CD14-positive monocyte (primary cell): ENCODE results near the gene RPUSD3. TPM values are rescaled to one million over a fixed set of nuclear protein-coding genes. Genes with fewer than 3 reads are reported as not detected.
"Not testable (repeated sequence)": the region's sequence is repeated elsewhere in the genome, so short reads cannot be mapped to it uniquely, and the experiment has no call there.

ENCODE experiments used
- DNase-seq, 3 donors: peaks; one replicate each; pipeline ENCODE4 v3.0.0-alpha.2; 2011 to 2022
- H2AFZ ChIP-seq: 2 replicates; pipeline ENCODE4 v1.6.0; 2012; ENCODE audit warnings: mild to moderate bottlenecking, low read depth, low read length, inconsistent platforms; ENCODE audit not compliant: insufficient read depth, poor library complexity, severe bottlenecking
- H3K27ac ChIP-seq, 2 donors: 1 replicate in 1 of 2; 2 replicates in 1 of 2; pipeline ENCODE4 v1.5.1; 2012 to 2013; ENCODE audit warnings: low read length in 2 of 2, control low read depth in 1 of 2, inconsistent platforms in 1 of 2, low read depth in 1 of 2, mild to moderate bottlenecking in 1 of 2
- H3K27me3 ChIP-seq, 2 donors: one replicate each; pipeline versions ENCODE4 v1.6.0 to v1.6.1; 2011 to 2013; ENCODE audit warnings: low read length in 2 of 2; ENCODE audit not compliant: control insufficient read depth in 2 of 2, insufficient read depth in 2 of 2
- H3K36me3 ChIP-seq, 2 donors: replicated peaks in 1 of 2; 1 replicate in 1 of 2; 2 replicates in 1 of 2; pipeline versions ENCODE4 v1.5.1 to v1.6.1; 2012 to 2013; ENCODE audit warnings: low read length in 2 of 2, control low read depth in 1 of 2, inconsistent platforms in 1 of 2, mild to moderate bottlenecking in 1 of 2; ENCODE audit not compliant: insufficient read depth in 2 of 2, control insufficient read depth in 1 of 2
- H3K4me1 ChIP-seq, 2 donors: 1 replicate in 1 of 2; 2 replicates in 1 of 2; pipeline versions ENCODE4 v1.5.1 to v1.6.1; 2012 to 2013; ENCODE audit warnings: low read length in 2 of 2, control low read depth in 1 of 2, inconsistent platforms in 1 of 2, mild to moderate bottlenecking in 1 of 2, moderate library complexity in 1 of 2; ENCODE audit not compliant: insufficient read depth in 2 of 2, control insufficient read depth in 1 of 2
- H3K4me2 ChIP-seq: replicated peaks from 2 replicates; pipeline ENCODE3; 2012; ENCODE audit warnings: low read length, moderate library complexity, mild to moderate bottlenecking; ENCODE audit not compliant: poor library complexity, severe bottlenecking; ENCODE audit errors: extremely low read depth
- H3K4me3 ChIP-seq, 3 experiments: fragments of 200-600 bp in 1 of 3; sonication (generic) in 1 of 3; replicated peaks in 1 of 3; 1 replicate in 2 of 3; 2 replicates in 1 of 3; pipeline ENCODE4 v1.5.1; 2011 to 2013; ENCODE audit warnings: low read length in 3 of 3, mild to moderate bottlenecking in 3 of 3, control low read depth in 2 of 3, low read depth in 2 of 3, inconsistent platforms in 1 of 3, moderate library complexity in 1 of 3
- H3K79me2 ChIP-seq: 2 replicates; pipeline ENCODE4 v1.6.0; 2012; ENCODE audit warnings: mild to moderate bottlenecking, control low read depth, inconsistent platforms, low read length, moderate library complexity; ENCODE audit not compliant: insufficient read depth
- H3K9ac ChIP-seq: 2 replicates; pipeline ENCODE4 v1.6.0; 2017; ENCODE audit warnings: low read length, mild to moderate bottlenecking; ENCODE audit not compliant: insufficient read depth, poor library complexity, severe bottlenecking
- H3K9me3 ChIP-seq, 2 donors: replicated peaks in 1 of 2; 1 replicate in 1 of 2; 2 replicates in 1 of 2; pipeline versions ENCODE4 v1.5.1 to v1.6.1; 2012 to 2013; ENCODE audit warnings: low read length in 2 of 2, control low read depth in 1 of 2; ENCODE audit not compliant: control insufficient read depth in 1 of 2, insufficient read depth in 1 of 2
- H4K20me1 ChIP-seq: 2 replicates; pipeline ENCODE4 v1.6.0; 2012; ENCODE audit warnings: mild to moderate bottlenecking, low read length, control low read depth, moderate library complexity; ENCODE audit not compliant: insufficient read depth
- H3K27ac Mint-ChIP-seq, 7 donors: one replicate each; pipeline ENCODE4 v1.8.0; 2020; ENCODE audit warnings: mild to moderate bottlenecking in 7 of 7, mixed read lengths in 7 of 7, moderate library complexity in 6 of 7, inconsistent platforms in 2 of 7
- H3K27me3 Mint-ChIP-seq, 3 donors: one replicate each; pipeline ENCODE4 v1.8.0; 2021 to 2022; ENCODE audit warnings: low read depth in 3 of 3, mild to moderate bottlenecking in 3 of 3, mixed read lengths in 3 of 3, moderate library complexity in 3 of 3, inconsistent platforms in 1 of 3
- H3K36me3 Mint-ChIP-seq, 2 donors: one replicate each; pipeline ENCODE4 v1.8.0; 2020; ENCODE audit warnings: mixed read lengths in 2 of 2, inconsistent platforms in 1 of 2, mild to moderate bottlenecking in 1 of 2
- H3K4me1 Mint-ChIP-seq: one replicate; pipeline ENCODE4 v1.8.0; 2020; ENCODE audit warnings: mild to moderate bottlenecking, mixed read lengths
- H3K4me3 Mint-ChIP-seq, 2 donors: one replicate each; pipeline ENCODE4 v1.8.0; 2020; ENCODE audit warnings: mild to moderate bottlenecking in 2 of 2, mixed read lengths in 2 of 2, moderate library complexity in 1 of 2
- H3K9me3 Mint-ChIP-seq, 7 donors: one replicate each; pipeline ENCODE4 v1.8.0; 2020 to 2022; ENCODE audit warnings: mixed read lengths in 7 of 7, mild to moderate bottlenecking in 6 of 7, moderate library complexity in 6 of 7, inconsistent platforms in 2 of 7
- CTCF ChIP-seq: fragments of 200-600 bp; IDR thresholded peaks from one replicate; pipeline ENCODE4 v1.8.0; 2022; ENCODE audit warnings: antibody characterized with exemption, mild to moderate bottlenecking
- WGBS: methylation state at CpG from one replicate; pipeline ENCODE4 v1.1.5; 2013; ENCODE audit warnings: missing lambda C conversion rate; ENCODE audit not compliant: insufficient coverage; 5-methylcytosine and 5-hydroxymethylcytosine counted together
- intact Hi-C, 2 donors: fragments of 100-400 bp; cut with micrococcal nuclease; formaldehyde crosslinking; loops; one replicate each; pipeline versions ENCODE4 v1.15.0 to v1.15.1; 2023
- polyA plus RNA-seq, 3 donors: library from polyadenylated mRNA; depleted of rRNA in 1 of 3; unstranded in 2 of 3; stranded (reverse) in 1 of 3; fragments of 300-500 nt in 2 of 3; fragments of >200 nt in 1 of 3; fragmentation: Illumina TruSeq in 2 of 3; gene quantifications; 1 replicate in 2 of 3; 2 replicates in 1 of 3; pipeline ENCODE4 v1.2.3, GENCODE V29; 2012 to 2021

The RPUSD3 gene
- polyA plus RNA-seq, 3 donors, result 42.6 to 51.5 (median 43.4) TPM

GRCh38 chr3:9855594-9855993, 11.8 kb upstream of the RPUSD3 start:
- H3K27me3 Mint-ChIP-seq, result peaks cover 2 to 5% (median 3%) of the 10 kb centered on the region in 3 donors
- H3K36me3 Mint-ChIP-seq, result no peaks in the 10 kb centered on the region
- Histone ChIP-seq H3K27ac (no peak overlapping the region), H3K27me3 (no peaks in the 10 kb centered on the region), H3K36me3 (no peaks in the 10 kb centered on the region), H3K9ac (no peak overlapping the region), H3K79me2 (no peaks in the 10 kb centered on the region), H4K20me1 (no peaks in the 10 kb centered on the region), H3K4me1 (no peaks in the 10 kb centered on the region), H3K4me3 (no peak overlapping the region), H3K4me2 (no peak overlapping the region), H3K9me3 (no peaks in the 10 kb centered on the region), H2AFZ (no peak overlapping the region)
- DNase-seq, result no peak
- 100% methylated on average over 3 of the region's 3 CpGs for WGBS
- no peak overlapping the region for H3K4me3 Mint-ChIP-seq
- intact Hi-C loops, result no loop called here
- peaks cover 2% of the 10 kb centered on the region for H3K4me1 Mint-ChIP-seq
- peaks cover 0 to 2% (median 0%) of the 10 kb centered on the region in 7 donors for H3K9me3 Mint-ChIP-seq
- TF ChIP-seq CTCF, result no peak
- no peak overlapping the region for H3K27ac Mint-ChIP-seq

- H3K36me3 ChIP-seq, H3K9me3 Mint-ChIP-seq, DNase-seq, H3K4me1 ChIP-seq, H3K4me1 Mint-ChIP-seq, H4K20me1 ChIP-seq, H3K27ac Mint-ChIP-seq, intact Hi-C loops, H3K4me3 ChIP-seq, H3K27me3 ChIP-seq, H3K9me3 ChIP-seq, H2AFZ ChIP-seq, H3K27me3 Mint-ChIP-seq, H3K4me3 Mint-ChIP-seq, H3K9ac ChIP-seq, H3K79me2 ChIP-seq, H3K27ac ChIP-seq, H3K4me2 ChIP-seq, H3K36me3 Mint-ChIP-seq: not testable (repeated sequence)
- WGBS, result 98% methylated on average over 6 of the region's 11 CpGs
Measured at GRCh38 chr3:9854291-9854940, 10.6 kb upstream of the RPUSD3 start.
